ENCODE data around the gene HRH4. TPM values are rescaled to one million over a fixed set of nuclear protein-coding genes. Genes with fewer than 3 reads are reported as not detected.

The HRH4 gene
- total RNA-seq = under 1 TPM; 0.10 to 0.15 TPM
- under 1 TPM in 1 of 2 donors, not detected in 1; 0.03 TPM for polyA plus RNA-seq
- long read RNA-seq, donor 1 = 0 reads
- long read RNA-seq, donor 2 = 0 reads

DNA sequence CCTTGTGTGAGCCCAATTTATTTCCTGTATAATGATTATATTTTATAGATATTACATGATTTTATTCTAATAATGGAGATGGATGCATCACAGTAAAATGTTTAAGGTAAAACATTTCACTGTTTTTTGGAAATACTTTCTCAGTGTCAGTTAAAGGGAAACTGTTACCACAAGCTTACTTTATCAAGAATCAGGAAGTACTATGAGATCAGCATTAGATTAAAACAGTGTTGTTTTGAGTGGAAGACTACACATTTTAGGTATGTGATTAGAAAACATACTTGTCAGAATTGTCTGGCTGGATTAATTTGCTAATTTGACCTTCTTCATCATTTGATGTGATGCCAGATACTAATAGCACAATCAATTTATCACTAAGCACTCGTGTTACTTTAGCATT is at the start of gene HRH4:
HRH4 (plus strand) TSS at position 250 of the 400 bp plus-strand sequence; CDS start at position 342, 92 bp downstream.
- WGBS, 2 donors = 65 to 72% methylated on average over 1 of the region's 1 CpG
- Histone ChIP-seq H3K27ac (ENCODE audit: low read depth in 1 of 2, low read length in 2 of 2) (no peak within 1 kb of the TSS), H3K4me1 (ENCODE audit: control insufficient read depth in 1 of 2, insufficient read depth in 2 of 2, low read length in 2 of 2) (no peaks in the 10 kb centered on the region), H3K4me3 (ENCODE audit: low read length in 2 of 2) (no peak within 1 kb of the TSS), H3K27me3 (ENCODE audit: control insufficient read depth in 1 of 2, insufficient read depth in 2 of 2, low read length in 1 of 2) (no peaks in the 10 kb centered on the region), H3K36me3 (ENCODE audit: control insufficient read depth in 1 of 2, insufficient read depth in 2 of 2, low read length in 1 of 2) (no peaks in the 10 kb centered on the region), H3K9me3 (ENCODE audit: control insufficient read depth, low read length) (no peaks in the 10 kb centered on the region)
- intact Hi-C loops (cut with DNase I) = no loop called here
- ATAC-seq (ENCODE audit: low FRiP score) (no peak), DNase-seq (no peak)

DNA sequence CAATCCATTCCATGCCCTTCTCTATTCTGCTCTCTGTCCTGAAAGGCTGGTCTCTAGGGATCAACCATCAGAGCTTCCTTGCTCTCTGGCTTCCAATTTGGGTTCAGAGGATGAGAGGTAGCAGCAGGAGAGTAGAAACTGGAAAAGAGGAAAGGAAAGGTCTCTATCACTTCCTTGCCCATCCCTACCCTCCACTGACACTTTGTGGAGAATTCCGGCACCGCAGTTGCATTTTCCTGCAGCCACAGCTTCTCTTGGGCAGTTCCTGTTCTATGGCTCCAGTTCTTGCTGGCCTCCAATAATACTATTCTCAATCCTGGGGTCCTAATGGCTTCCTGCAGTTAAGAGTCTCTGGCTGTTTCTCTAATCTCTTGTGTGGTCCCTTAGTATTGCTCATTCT is 47.3 kb upstream of the HRH4 start:
- no peaks in the 10 kb centered on the region for H3K9me3 ChIP-seq (ENCODE audit: control insufficient read depth, low read length)
- H3K27me3 ChIP-seq (ENCODE audit: control insufficient read depth in 1 of 2, insufficient read depth in 2 of 2, low read length in 1 of 2) = no peaks in the 10 kb centered on the region
- DNase-seq (no peak), ATAC-seq (ENCODE audit: low FRiP score) (no peak)
- intact Hi-C loops (cut with DNase I) = no loop called here
- no peak overlapping the region for H3K27ac ChIP-seq (ENCODE audit: low read depth in 1 of 2, low read length in 2 of 2)
- WGBS, 2 donors = 58 to 71% methylated on average over 2 of the region's 2 CpGs
- H3K36me3 ChIP-seq (ENCODE audit: control insufficient read depth in 1 of 2, insufficient read depth in 2 of 2, low read length in 1 of 2) = no peaks in the 10 kb centered on the region
- no peaks in the 10 kb centered on the region for H3K4me1 ChIP-seq (ENCODE audit: control insufficient read depth in 1 of 2, insufficient read depth in 2 of 2, low read length in 2 of 2)
- no peak overlapping the region for H3K4me3 ChIP-seq (ENCODE audit: low read length in 2 of 2)

GRCh38 chr18:24414349-24415003 is 46.0 kb upstream of the HRH4 start:
- intact Hi-C loops (cut with DNase I) = no loop called here
- Histone ChIP-seq H3K4me3 (ENCODE audit: low read length in 2 of 2) (no peak overlapping the region), H3K4me1 (ENCODE audit: control insufficient read depth in 1 of 2, insufficient read depth in 2 of 2, low read length in 2 of 2) (no peaks in the 10 kb centered on the region), H3K36me3 (ENCODE audit: control insufficient read depth in 1 of 2, insufficient read depth in 2 of 2, low read length in 1 of 2) (no peaks in the 10 kb centered on the region), H3K27ac (ENCODE audit: low read depth in 1 of 2, low read length in 2 of 2) (no peak overlapping the region), H3K9me3 (ENCODE audit: control insufficient read depth, low read length) (no peaks in the 10 kb centered on the region), H3K27me3 (ENCODE audit: control insufficient read depth in 1 of 2, insufficient read depth in 2 of 2, low read length in 1 of 2) (no peaks in the 10 kb centered on the region)
- 72 to 85% methylated on average over 3 of the region's 3 CpGs for WGBS, 2 donors
- DNase-seq (no peak), ATAC-seq (ENCODE audit: low FRiP score) (no peak)

DNA sequence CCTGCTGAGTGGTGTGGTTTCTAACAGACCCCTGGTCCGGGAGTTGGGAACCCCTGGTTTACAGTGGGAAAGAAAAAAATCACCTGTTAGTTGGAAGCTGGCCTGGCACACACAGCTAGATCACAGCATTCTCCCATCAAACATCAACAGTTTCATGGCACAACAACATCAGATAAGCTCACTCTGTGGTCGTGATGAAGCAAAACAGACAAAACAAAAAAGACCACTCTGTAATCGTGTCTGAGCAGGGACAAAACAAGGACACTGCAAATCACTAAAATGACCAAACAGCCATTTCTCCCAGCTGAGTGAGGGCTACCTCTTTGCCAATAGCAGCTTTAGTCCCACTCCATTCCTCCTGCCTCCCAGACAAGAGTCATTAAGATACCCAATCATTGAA is 43.0 kb upstream of the HRH4 start:
- Histone ChIP-seq H3K27me3 (ENCODE audit: control insufficient read depth in 1 of 2, insufficient read depth in 2 of 2, low read length in 1 of 2) (no peaks in the 10 kb centered on the region), H3K36me3 (ENCODE audit: control insufficient read depth in 1 of 2, insufficient read depth in 2 of 2, low read length in 1 of 2) (no peaks in the 10 kb centered on the region), H3K9me3 (ENCODE audit: control insufficient read depth, low read length) (no peaks in the 10 kb centered on the region), H3K4me3 (ENCODE audit: low read length in 2 of 2) (no peak overlapping the region), H3K4me1 (ENCODE audit: control insufficient read depth in 1 of 2, insufficient read depth in 2 of 2, low read length in 2 of 2) (no peaks in the 10 kb centered on the region), H3K27ac (ENCODE audit: low read depth in 1 of 2, low read length in 2 of 2) (no peak overlapping the region)
- ATAC-seq (ENCODE audit: low FRiP score) (no peak), DNase-seq (no peak)
- WGBS, 2 donors = 33 to 46% methylated on average over 3 of the region's 3 CpGs
- intact Hi-C loops (cut with DNase I) = no loop called here

GRCh38 chr18:24420551-24420950 is 39.9 kb upstream of the HRH4 start:
- H3K4me3 ChIP-seq (ENCODE audit: low read length in 2 of 2) = no peak overlapping the region
- DNase-seq (no peak), ATAC-seq (ENCODE audit: low FRiP score) (no peak)
- no peaks in the 10 kb centered on the region for H3K36me3 ChIP-seq (ENCODE audit: control insufficient read depth in 1 of 2, insufficient read depth in 2 of 2, low read length in 1 of 2)
- H3K27me3 ChIP-seq (ENCODE audit: control insufficient read depth in 1 of 2, insufficient read depth in 2 of 2, low read length in 1 of 2) = no peaks in the 10 kb centered on the region
- intact Hi-C loops (cut with DNase I) = no loop called here
- H3K27ac ChIP-seq (ENCODE audit: low read depth in 1 of 2, low read length in 2 of 2) = no peak overlapping the region
- WGBS, 2 donors = 92% methylated on average over 4 of the region's 4 CpGs
- no peaks in the 10 kb centered on the region for H3K4me1 ChIP-seq (ENCODE audit: control insufficient read depth in 1 of 2, insufficient read depth in 2 of 2, low read length in 2 of 2)
- no peaks in the 10 kb centered on the region for H3K9me3 ChIP-seq (ENCODE audit: control insufficient read depth, low read length)

GRCh38 chr18:24421831-24422230 is 38.6 kb upstream of the HRH4 start:
- Histone ChIP-seq H3K27ac (ENCODE audit: low read depth in 1 of 2, low read length in 2 of 2) (no peak overlapping the region), H3K27me3 (ENCODE audit: control insufficient read depth in 1 of 2, insufficient read depth in 2 of 2, low read length in 1 of 2) (no peaks in the 10 kb centered on the region), H3K4me3 (ENCODE audit: low read length in 2 of 2) (no peak overlapping the region), H3K9me3 (ENCODE audit: control insufficient read depth, low read length) (no peaks in the 10 kb centered on the region), H3K4me1 (ENCODE audit: control insufficient read depth in 1 of 2, insufficient read depth in 2 of 2, low read length in 2 of 2) (no peaks in the 10 kb centered on the region), H3K36me3 (ENCODE audit: control insufficient read depth in 1 of 2, insufficient read depth in 2 of 2, low read length in 1 of 2) (no peaks in the 10 kb centered on the region)
- DNase-seq = no peak
- no peak for ATAC-seq (ENCODE audit: low FRiP score)
- intact Hi-C loops (cut with DNase I) = no loop called here
- 79 to 83% methylated on average over 1 of the region's 1 CpG for WGBS, 2 donors

DNA sequence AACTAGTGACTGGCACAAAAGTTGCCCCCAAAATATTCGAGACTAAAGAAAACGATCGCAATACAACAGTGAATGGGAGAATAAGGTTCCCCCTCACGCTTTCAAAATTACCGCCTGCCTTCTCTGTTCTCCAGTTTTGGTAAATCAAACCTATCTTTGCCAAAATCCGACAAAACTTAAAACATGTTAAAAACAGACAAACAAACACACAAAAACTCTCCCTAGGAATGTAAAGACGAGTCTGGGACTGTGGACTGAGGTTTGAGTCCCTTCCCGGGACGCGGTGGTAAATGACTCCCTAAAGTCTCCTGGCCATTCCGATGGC is 34.4 kb upstream of the HRH4 start:
- Histone ChIP-seq H3K27me3 (ENCODE audit: control insufficient read depth in 1 of 2, insufficient read depth in 2 of 2, low read length in 1 of 2) (no peaks in the 10 kb centered on the region), H3K4me1 (ENCODE audit: control insufficient read depth in 1 of 2, insufficient read depth in 2 of 2, low read length in 2 of 2) (no peaks in the 10 kb centered on the region), H3K27ac (ENCODE audit: low read depth in 1 of 2, low read length in 2 of 2) (peak overlapping the region in 1 of 2 donors; percentile 69), H3K4me3 (ENCODE audit: low read length in 2 of 2) (peak overlapping the region; percentile 37 to 84), H3K36me3 (ENCODE audit: control insufficient read depth in 1 of 2, insufficient read depth in 2 of 2, low read length in 1 of 2) (no peaks in the 10 kb centered on the region), H3K9me3 (ENCODE audit: control insufficient read depth, low read length) (no peaks in the 10 kb centered on the region)
- WGBS, 2 donors = 30 to 37% methylated on average over 11 of the region's 11 CpGs
- DNase-seq (no peak), ATAC-seq (ENCODE audit: low FRiP score) (no peak)
- intact Hi-C loops (cut with DNase I) = loop anchor here in 1 of 2 donors (2.0 kb wide), 1 partner anchor 27 kb away; no protein-coding TSS in a partner anchor

DNA sequence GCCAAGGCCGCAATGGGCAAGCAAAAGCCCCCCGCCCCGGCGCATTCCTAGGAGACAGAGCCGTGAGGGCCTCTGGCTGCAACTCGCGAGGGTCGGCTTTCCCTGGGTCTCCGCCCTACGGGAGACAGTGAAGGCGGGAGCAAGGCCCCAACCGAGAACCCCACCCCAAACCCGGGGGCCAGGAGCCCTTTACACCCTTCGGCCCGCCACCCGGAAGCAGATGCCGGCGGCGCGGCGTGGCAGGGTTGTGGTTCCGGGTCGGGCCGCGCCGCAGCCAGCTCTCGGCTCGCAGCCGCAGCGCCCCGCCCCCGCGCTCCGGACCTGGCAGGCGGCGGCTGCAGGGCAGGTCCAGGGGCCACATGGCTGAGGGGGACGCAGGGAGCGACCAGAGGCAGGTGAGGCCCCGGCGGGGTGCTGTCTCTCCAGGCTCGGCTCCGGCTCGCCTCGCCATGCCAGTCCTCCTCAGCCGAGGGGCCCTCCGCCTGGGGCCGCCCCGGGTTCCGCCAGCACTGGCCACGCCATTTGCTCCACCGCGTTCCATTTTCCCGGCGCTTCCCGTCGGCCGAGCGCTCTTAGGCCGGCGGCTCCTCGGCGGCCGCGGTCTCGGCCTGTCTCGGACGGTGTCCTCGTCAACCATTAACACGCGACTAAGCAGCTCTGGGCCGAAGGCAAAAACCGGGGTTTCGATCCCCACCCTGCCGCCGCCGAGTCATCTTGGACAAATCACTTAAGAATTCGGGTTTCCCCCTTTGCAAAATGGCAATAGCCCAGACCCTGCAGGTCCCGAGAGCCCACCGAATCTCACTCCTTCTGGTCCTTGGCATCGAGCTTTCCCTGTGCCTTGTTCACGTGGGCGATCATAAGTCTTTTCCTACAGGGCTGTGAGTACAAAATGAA is 33.8 kb upstream of the HRH4 start, which contains the start of gene IMPACT:
IMPACT (plus strand) TSS at position 273 of the 897 bp plus-strand sequence; CDS start at position 360, 87 bp downstream.
- no peaks in the 10 kb centered on the region for H3K27me3 ChIP-seq (ENCODE audit: control insufficient read depth in 1 of 2, insufficient read depth in 2 of 2, low read length in 1 of 2)
- H3K27ac ChIP-seq (ENCODE audit: low read depth in 1 of 2, low read length in 2 of 2) = peak within 1 kb of the TSS in 1 of 2 donors; percentile 69
- WGBS, 2 donors = 1% methylated on average over 79 to 82 of the region's 82 CpGs
- ATAC-seq (ENCODE audit: low FRiP score) (peak; percentile 96), DNase-seq (peak; percentile 88 to 93)
- no peaks in the 10 kb centered on the region for H3K36me3 ChIP-seq (ENCODE audit: control insufficient read depth in 1 of 2, insufficient read depth in 2 of 2, low read length in 1 of 2)
- no peaks in the 10 kb centered on the region for H3K4me1 ChIP-seq (ENCODE audit: control insufficient read depth in 1 of 2, insufficient read depth in 2 of 2, low read length in 2 of 2)
- intact Hi-C loops (cut with DNase I) = loop anchor here in 1 of 2 donors (2.0 kb wide), 1 partner anchor 28 kb away; no protein-coding TSS in a partner anchor
- H3K9me3 ChIP-seq (ENCODE audit: control insufficient read depth, low read length) = no peaks in the 10 kb centered on the region
- peak within 1 kb of the TSS; percentile 37 to 84 for H3K4me3 ChIP-seq (ENCODE audit: low read length in 2 of 2)

All from aorta (tissue), 5 donors.